Fibroblast of the aortic adventitia (primary cell): ENCODE measurements around the gene ELOVL1. TPM values are rescaled to one million over a fixed set of nuclear protein-coding genes. Genes with fewer than 3 reads are reported as not detected.

Source experiments
- DNase-seq: peaks from one replicate; pipeline ENCODE4 v3.0.0-alpha.2; 2010; ENCODE audit warnings: low read depth
- H3K4me3 ChIP-seq: 2 replicates; pipeline ENCODE4 v1.5.1; 2011; ENCODE audit warnings: low read depth, mild to moderate bottlenecking, control low read depth, low read length, moderate library complexity
- total RNA-seq: library from RNA; depleted of rRNA; stranded (reverse); fragments of >200 nt; gene quantifications from 2 replicates; pipeline ENCODE4 v1.2.3, GENCODE V29; 2012; ENCODE audit warnings: low replicate concordance
- TF ChIP-seq, protein P1 (sequence below): IDR thresholded peaks from 2 replicates; pipeline ENCODE4 v1.5.1; 2011; ENCODE audit warnings: mild to moderate bottlenecking, low read length, control low read depth, inconsistent platforms; ENCODE audit not compliant: insufficient read depth

The ELOVL1 gene
- total RNA-seq, 1 donor = 78.5 TPM

DNA sequence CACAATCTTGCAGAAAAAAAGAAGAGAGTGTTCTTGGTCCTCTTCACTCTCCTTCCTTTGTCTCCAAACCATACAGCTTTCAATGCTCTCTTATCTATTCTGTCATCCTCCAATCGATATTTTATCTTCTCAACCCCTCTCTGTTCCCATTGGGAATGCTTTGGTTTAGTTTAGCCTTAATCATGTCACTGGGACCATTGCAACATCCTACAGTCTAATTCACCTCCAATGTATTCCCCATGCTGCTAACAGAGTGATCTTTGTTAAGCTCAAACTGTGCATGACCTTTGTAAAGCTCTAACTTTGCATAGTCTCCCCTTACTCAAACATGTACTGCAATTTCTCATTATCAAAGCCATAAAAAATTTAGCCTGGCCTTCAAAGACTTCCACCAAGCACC, 27.3 kb downstream of the ELOVL1 start:
- DNase-seq = no peak
- no peak overlapping the region for H3K4me3 ChIP-seq
- TF ChIP-seq, protein P1, sequence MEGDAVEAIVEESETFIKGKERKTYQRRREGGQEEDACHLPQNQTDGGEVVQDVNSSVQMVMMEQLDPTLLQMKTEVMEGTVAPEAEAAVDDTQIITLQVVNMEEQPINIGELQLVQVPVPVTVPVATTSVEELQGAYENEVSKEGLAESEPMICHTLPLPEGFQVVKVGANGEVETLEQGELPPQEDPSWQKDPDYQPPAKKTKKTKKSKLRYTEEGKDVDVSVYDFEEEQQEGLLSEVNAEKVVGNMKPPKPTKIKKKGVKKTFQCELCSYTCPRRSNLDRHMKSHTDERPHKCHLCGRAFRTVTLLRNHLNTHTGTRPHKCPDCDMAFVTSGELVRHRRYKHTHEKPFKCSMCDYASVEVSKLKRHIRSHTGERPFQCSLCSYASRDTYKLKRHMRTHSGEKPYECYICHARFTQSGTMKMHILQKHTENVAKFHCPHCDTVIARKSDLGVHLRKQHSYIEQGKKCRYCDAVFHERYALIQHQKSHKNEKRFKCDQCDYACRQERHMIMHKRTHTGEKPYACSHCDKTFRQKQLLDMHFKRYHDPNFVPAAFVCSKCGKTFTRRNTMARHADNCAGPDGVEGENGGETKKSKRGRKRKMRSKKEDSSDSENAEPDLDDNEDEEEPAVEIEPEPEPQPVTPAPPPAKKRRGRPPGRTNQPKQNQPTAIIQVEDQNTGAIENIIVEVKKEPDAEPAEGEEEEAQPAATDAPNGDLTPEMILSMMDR = no peak

DNA sequence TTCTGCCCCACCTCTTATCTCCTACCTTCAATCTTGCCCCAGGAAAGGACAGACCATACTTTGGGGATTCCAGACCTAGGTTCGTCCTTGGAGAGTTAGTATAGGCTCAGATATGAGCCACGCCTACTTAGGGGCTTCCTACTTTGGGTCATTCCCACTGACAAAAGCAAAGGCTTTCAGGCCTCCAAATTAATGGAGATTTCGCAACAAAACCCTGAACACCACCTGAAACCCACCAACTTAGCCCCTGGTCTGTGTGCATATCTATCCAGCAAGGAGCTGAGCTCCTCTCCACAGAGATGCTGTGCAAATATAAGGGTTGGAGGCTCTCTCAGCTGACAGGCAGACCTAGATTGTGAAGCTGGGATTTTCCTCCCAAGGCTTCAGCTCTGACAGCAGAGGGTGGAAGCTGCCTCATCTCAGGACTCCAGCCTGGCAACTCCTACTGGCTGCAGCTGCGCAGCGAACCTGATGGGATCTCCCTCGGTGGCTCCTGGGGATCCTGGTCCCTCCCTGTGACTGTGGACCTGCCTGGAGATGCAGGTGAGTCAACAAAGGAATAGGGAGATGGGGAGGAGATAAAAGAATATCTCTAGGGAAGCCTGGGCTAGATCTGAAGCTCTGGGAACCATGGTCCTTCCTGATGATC, 28.1 kb downstream of the ELOVL1 start:
- DNase-seq = no peak
- H3K4me3 ChIP-seq = no peak overlapping the region
- TF ChIP-seq, protein P1 = no peak

DNA sequence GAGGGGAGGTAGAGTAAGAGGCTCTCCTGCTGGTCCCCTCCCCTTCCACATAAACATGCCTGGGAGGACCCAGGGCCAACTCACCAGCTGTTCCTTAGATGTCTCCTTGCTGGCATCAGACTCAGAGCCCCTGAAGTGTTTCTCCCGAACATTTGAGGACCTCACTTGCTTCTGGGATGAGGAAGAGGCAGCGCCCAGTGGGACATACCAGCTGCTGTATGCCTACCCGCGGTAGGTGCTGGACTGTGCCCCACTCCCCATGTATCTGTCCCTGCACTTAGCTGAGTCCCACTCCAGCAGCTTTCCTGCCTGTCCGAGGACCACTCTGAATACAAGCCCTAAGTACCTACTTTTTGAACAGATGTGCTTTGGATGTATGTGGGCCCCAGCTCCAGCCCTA, 29.8 kb downstream of the ELOVL1 start:
- no peak for DNase-seq
- no peak overlapping the region for H3K4me3 ChIP-seq
- TF ChIP-seq, protein P1 = no peak

DNA sequence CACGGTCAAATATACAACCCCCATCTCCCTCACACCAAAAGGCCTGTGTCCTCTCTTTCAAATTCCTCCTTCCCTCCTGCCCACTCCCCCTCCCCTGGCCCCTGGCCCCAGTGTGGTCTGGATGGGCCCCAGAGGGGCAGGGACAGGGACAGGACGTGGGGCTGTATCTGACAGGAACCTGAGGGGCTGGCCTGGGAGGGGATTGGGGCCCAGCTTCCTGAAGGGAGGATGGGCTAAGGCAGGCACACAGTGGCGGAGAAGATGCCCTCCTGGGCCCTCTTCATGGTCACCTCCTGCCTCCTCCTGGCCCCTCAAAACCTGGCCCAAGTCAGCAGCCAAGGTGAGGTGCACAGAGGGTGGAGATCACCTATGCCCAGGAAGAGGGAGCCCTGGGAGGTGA, 30.2 kb downstream of the ELOVL1 start, which contains the start of gene MPL:
MPL (plus strand) TSS at position 231 of the 400 bp plus-strand sequence; CDS start at position 262, 31 bp downstream.
- TF ChIP-seq, protein P1 = no peak
- no peak within 1 kb of the TSS for H3K4me3 ChIP-seq
- no peak for DNase-seq

DNA sequence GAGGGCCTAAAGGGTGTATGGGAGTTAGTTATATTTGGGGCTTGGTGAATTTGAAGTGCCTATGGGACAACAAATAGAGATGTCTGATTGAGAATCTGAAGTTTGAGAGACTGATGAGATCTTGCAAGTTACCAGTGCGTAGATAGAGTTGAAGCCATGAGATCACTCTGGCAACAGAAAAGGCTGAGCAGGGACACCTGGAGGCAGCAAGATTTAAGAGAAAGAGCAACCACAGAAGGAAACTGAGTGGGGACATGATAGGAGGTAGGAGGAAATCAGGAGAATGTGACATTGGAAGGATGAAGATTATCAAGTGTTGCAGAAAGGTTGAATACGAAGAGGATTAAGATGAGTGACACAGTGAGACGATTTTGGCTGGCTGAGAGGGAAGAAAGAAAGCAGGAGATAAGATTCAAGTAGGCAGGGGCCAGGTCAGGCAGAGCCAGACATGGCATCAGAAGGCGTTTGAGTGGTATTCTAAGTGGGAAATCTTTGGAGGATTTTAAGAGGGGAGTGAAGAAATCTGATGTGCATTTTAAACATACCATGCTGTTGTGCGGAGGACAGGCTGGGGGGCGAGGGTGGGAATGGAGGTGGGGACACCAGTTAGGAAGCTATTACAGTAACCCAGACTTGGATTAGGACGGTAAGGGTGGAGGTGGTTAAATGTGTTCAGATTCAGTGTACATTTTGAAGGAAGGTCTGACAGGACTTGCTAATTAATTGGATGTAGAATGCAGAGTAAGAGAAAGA, 33.2 kb downstream of the ELOVL1 start:
- TF ChIP-seq, protein P1 = no peak
- no peak overlapping the region for H3K4me3 ChIP-seq
- DNase-seq = no peak

DNA sequence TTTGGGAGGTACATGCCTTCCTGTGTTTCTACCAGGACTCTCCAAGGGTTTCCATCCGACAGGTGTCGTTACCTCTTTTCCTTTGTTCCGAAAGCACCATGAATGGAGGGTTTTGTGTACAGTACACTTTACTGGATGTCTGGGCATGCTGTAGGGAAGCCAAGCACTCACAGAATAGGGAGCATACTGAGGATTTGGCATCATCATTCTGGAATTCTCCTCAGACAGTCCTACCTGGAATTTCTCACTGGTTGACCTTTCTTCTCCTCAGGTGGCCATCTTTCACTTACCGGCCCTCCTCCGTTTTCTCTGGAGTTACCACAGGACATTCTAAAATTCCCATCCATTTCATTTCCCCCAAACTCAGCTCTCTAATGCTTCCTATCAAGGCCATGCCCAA, 36.1 kb downstream of the ELOVL1 start:
- no peak overlapping the region for H3K4me3 ChIP-seq
- DNase-seq = no peak
- TF ChIP-seq, protein P1 = no peak
